Spleen (tissue), 11 donors: Measurements from ENCODE around the gene CLEC16A. TPM values are rescaled to one million over a fixed set of nuclear protein-coding genes. Genes with fewer than 3 reads are reported as not detected.

Experiments
- DNase-seq: peaks from one replicate; pipeline ENCODE4 v3.0.0-alpha.2; 2020
- H3K27ac ChIP-seq, 8 donors: fragments of 200-600 bp; sonication (generic) in 7 of 8; 1 replicate in 4 of 8; 2 replicates in 4 of 8; pipeline versions ENCODE4 v1.5.0 to v1.8.0; 2016 to 2021; ENCODE audit warnings: inconsistent platforms in 4 of 8, mild to moderate bottlenecking in 4 of 8, moderate library complexity in 1 of 8
- H3K27me3 ChIP-seq, 7 donors: fragments of 200-600 bp; sonication (generic) in 6 of 7; replicated peaks in 1 of 7; 1 replicate in 4 of 7; 2 replicates in 3 of 7; pipeline versions ENCODE4 v1.5.0 to v1.8.0; 2016 to 2021; ENCODE audit warnings: inconsistent platforms in 3 of 7, mild to moderate bottlenecking in 1 of 7
- H3K36me3 ChIP-seq, 6 donors: fragments of 200-600 bp; sonication (generic) in 5 of 6; 1 replicate in 4 of 6; 2 replicates in 2 of 6; pipeline versions ENCODE4 v1.5.0 to v1.8.0; 2016 to 2021; ENCODE audit warnings: inconsistent platforms in 2 of 6
- H3K4me1 ChIP-seq, 6 donors: fragments of 200-600 bp; sonication (generic) in 5 of 6; 1 replicate in 3 of 6; 2 replicates in 3 of 6; pipeline versions ENCODE4 v1.5.0 to v1.8.0; 2016 to 2021; ENCODE audit warnings: inconsistent platforms in 3 of 6
- H3K4me3 ChIP-seq, 8 donors: fragments of 200-600 bp; sonication (generic) in 7 of 8; 1 replicate in 4 of 8; 2 replicates in 4 of 8; pipeline versions ENCODE4 v1.5.0 to v1.8.0; 2016 to 2021; ENCODE audit warnings: inconsistent platforms in 4 of 8, mild to moderate bottlenecking in 4 of 8, moderate library complexity in 2 of 8
- H3K9me3 ChIP-seq, 8 donors: fragments of 200-600 bp; sonication (generic) in 7 of 8; 1 replicate in 4 of 8; 2 replicates in 4 of 8; pipeline versions ENCODE4 v1.5.0 to v1.8.0; 2016 to 2021; ENCODE audit warnings: inconsistent platforms in 4 of 8
- CTCF ChIP-seq, 11 experiments: fragments of 200-600 bp in 7 of 11; fragments of 450-650 bp in 4 of 11; sonication (generic) in 4 of 11; IDR thresholded peaks in 8 of 11; conservative IDR thresholded peaks in 3 of 11; 1 replicate in 7 of 11; 2 replicates in 4 of 11; pipeline versions ENCODE4 v1.4.0 to v1.8.0; 2016 to 2021; ENCODE audit warnings: antibody characterized with exemption in 11 of 11, inconsistent platforms in 4 of 11, mild to moderate bottlenecking in 1 of 11
- POLR2A ChIP-seq, 3 donors: fragments of 450-650 bp; IDR thresholded peaks; one replicate each; pipeline ENCODE4 v1.5.1; 2017; ENCODE audit warnings: antibody characterized with exemption in 3 of 3, mild to moderate bottlenecking in 1 of 3
- POLR2AphosphoS5 ChIP-seq, 3 donors: sonication (generic); formaldehyde crosslinking; IDR thresholded peaks; one replicate each; pipeline ENCODE4 v1.5.1; 2017; ENCODE audit warnings: antibody characterized with exemption in 3 of 3
- WGBS, 5 donors: extraction: QIAGEN DNeasy Blood & Tissue Kit in 3 of 5; methylation state at CpG; one replicate each; pipeline versions ENCODE4 v1.1.5 to v1.1.7; 2013 to 2018; 5-methylcytosine and 5-hydroxymethylcytosine counted together
- intact Hi-C: fragments of 100-400 bp; cut with DNase I; formaldehyde crosslinking; loops from one replicate; pipeline ENCODE4 v1.15.0; 2023; ENCODE audit warnings: low total_unique reads
- polyA plus RNA-seq, 3 donors: library from polyadenylated mRNA; stranded (reverse); fragments of 200-250 nt; gene quantifications; one replicate each; pipeline ENCODE4 v1.2.1, GENCODE V29; 2013
- total RNA-seq, 7 donors: library from RNA; depleted of rRNA in 3 of 7; stranded (reverse); fragments of >200 nt in 3 of 7; fragmentation: NEBNext Ultra II Directional in 4 of 7; extraction: Animal tissue kit (Norgen Biotek cat#: 25700) in 4 of 7; gene quantifications; one replicate each; pipeline versions ENCODE4 v1.1.0 to v1.2.1, GENCODE V29; 2016 to 2021
- donor health status: healthy with polysubstance abuse.
- donor health status: DM: no; HTN: no; CAD: no; lungs with moderate emphysema.
- donor health status: DM: no; HTN: no; CAD: no.
- donor health status: Bipolar disorder and iron deficiency.
- donor health status: healthy.
- donor health status: DM: no; HTN: no; CAD: no.
- donor health status: DM: yes; HTN: yes; CAD: no.

CLEC16A gene
- total and polyA plus RNA-seq, 10 donors = 7.3 to 54.6 (median 35.1) TPM

GRCh38 chr16:11066261-11066870 lies 122.0 kb downstream of the CLEC16A start:
- intact Hi-C loops = no loop called here
- no peak overlapping the region for H3K4me3 ChIP-seq
- H3K9me3 ChIP-seq = no peaks in the 10 kb centered on the region
- H3K27me3 ChIP-seq = no peaks in the 10 kb centered on the region
- WGBS, 5 donors = 72 to 83% (median 80%) methylated on average over 14 of the region's 14 CpGs
- H3K27ac ChIP-seq = no peak overlapping the region
- peaks cover 0 to 98% (median 26%) of the 10 kb centered on the region in 6 donors for H3K36me3 ChIP-seq
- TF ChIP-seq CTCF (IDR thresholded peaks at IDR 0.05 in 8 of 11, conservative IDR thresholded peaks at IDR 0.05 in 3 of 11) (no peak), POLR2A (IDR thresholded peaks at IDR 0.05) (no peak)
- DNase-seq = no peak
- H3K4me1 ChIP-seq = peaks cover 0 to 7% (median 0%) of the 10 kb centered on the region in 6 donors

- Histone ChIP-seq H3K36me3 (peaks cover 0 to 98% (median 18%) of the 10 kb centered on the region in 6 donors), H3K27me3 (no peaks in the 10 kb centered on the region), H3K27ac (no peak overlapping the region), H3K4me3 (no peak overlapping the region), H3K4me1 (peaks cover 0 to 7% (median 0%) of the 10 kb centered on the region in 6 donors), H3K9me3 (no peaks in the 10 kb centered on the region)
- DNase-seq = no peak
- TF ChIP-seq POLR2AphosphoS5 (IDR thresholded peaks at IDR 0.05) (no peak), CTCF (IDR thresholded peaks at IDR 0.05 in 8 of 11, conservative IDR thresholded peaks at IDR 0.05 in 3 of 11) (no peak), POLR2A (IDR thresholded peaks at IDR 0.05) (no peak)
- 90 to 94% (median 92%) methylated on average over 7 of the region's 7 CpGs for WGBS, 5 donors
- intact Hi-C loops = no loop called here
Observed at GRCh38 chr16:11067266-11067665, 122.9 kb downstream of the CLEC16A start.

- DNase-seq = no peak
- Histone ChIP-seq H3K4me3 (no peak overlapping the region), H3K27ac (no peak overlapping the region), H3K36me3 (peaks cover 0 to 98% (median 16%) of the 10 kb centered on the region in 6 donors), H3K9me3 (no peaks in the 10 kb centered on the region), H3K27me3 (no peaks in the 10 kb centered on the region), H3K4me1 (peaks cover 0 to 7% (median 0%) of the 10 kb centered on the region in 6 donors)
- intact Hi-C loops = no loop called here
- TF ChIP-seq POLR2AphosphoS5 (IDR thresholded peaks at IDR 0.05) (no peak), POLR2A (IDR thresholded peaks at IDR 0.05) (no peak), CTCF (IDR thresholded peaks at IDR 0.05 in 8 of 11, conservative IDR thresholded peaks at IDR 0.05 in 3 of 11) (no peak)
- 95 to 97% (median 97%) methylated on average over 7 of the region's 7 CpGs for WGBS, 5 donors
Observed at GRCh38 chr16:11067697-11068141, 123.4 kb downstream of the CLEC16A start.

GRCh38 chr16:11071829-11072228 lies 127.5 kb downstream of the CLEC16A start:
- peaks cover 5 to 33% (median 12%) of the 10 kb centered on the region in 6 donors for H3K4me1 ChIP-seq
- H3K36me3 ChIP-seq = peaks cover 0 to 81% (median 4%) of the 10 kb centered on the region in 6 donors
- 76 to 96% (median 88%) methylated on average over 5 of the region's 5 CpGs for WGBS, 5 donors
- intact Hi-C loops = no loop called here
- no peak overlapping the region for H3K27ac ChIP-seq
- no peak overlapping the region for H3K4me3 ChIP-seq
- H3K27me3 ChIP-seq = no peaks in the 10 kb centered on the region
- no peaks in the 10 kb centered on the region for H3K9me3 ChIP-seq
- TF ChIP-seq CTCF (IDR thresholded peaks at IDR 0.05 in 8 of 11, conservative IDR thresholded peaks at IDR 0.05 in 3 of 11) = no peak
- no peak for TF ChIP-seq POLR2A (IDR thresholded peaks at IDR 0.05)
- TF ChIP-seq POLR2AphosphoS5 (IDR thresholded peaks at IDR 0.05) = no peak
- DNase-seq = no peak
